Caco-2 (cell line): ENCODE data around the gene LHX8. TPM values are rescaled to one million over a fixed set of nuclear protein-coding genes. Genes with fewer than 3 reads are reported as not detected.

Source experiments
- BruUV-seq: library from RNA; stranded (reverse); fragments of 400-500 nt; replicated peaks from 2 replicates; lab custom pipeline; 2021; lab: Mats Ljungman, UMichigan
- CTCF ChIA-PET: fragments of 300-600 bp; sonication (Branson Sonifier 250); formaldehyde crosslinking; loops from one replicate; lab custom pipeline; 2022; ENCODE audit warnings: antibody characterized with exemption; lab: Charles Lee
- POLR2A ChIA-PET: fragments of 300-600 bp; sonication (Branson Sonifier 250); formaldehyde crosslinking; loops from one replicate; lab custom pipeline; 2022; ENCODE audit warnings: antibody characterized with exemption; lab: Charles Lee
- DNase-seq, 2 experiments: peaks; one replicate each; pipeline versions ENCODE4 v3.0.0 to v3.0.0-alpha.2; 2020 to 2022
- H3K27me3 ChIP-seq: replicated peaks from 2 replicates; pipeline ENCODE4 v1.6.0; 2011; ENCODE audit warnings: low read length; ENCODE audit not compliant: control insufficient read depth, insufficient read depth
- H3K36me3 ChIP-seq: 2 replicates; pipeline ENCODE4 v1.5.1; 2011; ENCODE audit warnings: low read length; ENCODE audit not compliant: control insufficient read depth, insufficient read depth
- H3K4me1 ChIP-seq: fragments of 250-450 bp; sonication (Bioruptor Pico); 2 replicates; pipeline ENCODE4 v1.5.1; 2020; ENCODE audit warnings: mild to moderate bottlenecking
- H3K4me3 ChIP-seq: 2 replicates; pipeline ENCODE4 v1.5.1; 2011; ENCODE audit warnings: low read depth, mild to moderate bottlenecking, control low read depth, low read length
- H3K9me3 ChIP-seq: fragments of 250-450 bp; sonication (Bioruptor Pico); 2 replicates; pipeline ENCODE4 v1.5.1; 2020; ENCODE audit warnings: mild to moderate bottlenecking, moderate library complexity
- H3K27ac Mint-ChIP-seq: one replicate; pipeline ENCODE4 v1.8.0; 2022; ENCODE audit warnings: mixed read lengths; ENCODE audit not compliant: unreplicated experiment
- H3K27me3 Mint-ChIP-seq: one replicate; pipeline ENCODE4 v1.8.0; 2022; ENCODE audit warnings: mixed read lengths; ENCODE audit not compliant: insufficient read depth, unreplicated experiment
- H3K36me3 Mint-ChIP-seq: one replicate; pipeline ENCODE4 v1.8.0; 2022; ENCODE audit warnings: mild to moderate bottlenecking, mixed read lengths; ENCODE audit not compliant: insufficient read depth, unreplicated experiment
- H3K4me1 Mint-ChIP-seq: one replicate; pipeline ENCODE4 v1.8.0; 2022; ENCODE audit warnings: low read depth, mixed read lengths; ENCODE audit not compliant: unreplicated experiment
- H3K4me3 Mint-ChIP-seq: one replicate; pipeline ENCODE4 v1.8.0; 2022; ENCODE audit warnings: mild to moderate bottlenecking, moderate library complexity, mixed read lengths; ENCODE audit not compliant: unreplicated experiment
- H3K9me3 Mint-ChIP-seq: one replicate; pipeline ENCODE4 v1.8.0; 2022; ENCODE audit warnings: mixed read lengths; ENCODE audit not compliant: unreplicated experiment
- intact Hi-C: fragments of 100-400 bp; cut with micrococcal nuclease; formaldehyde crosslinking; loops from one replicate; pipeline ENCODE4 v1.10.0; 2022; ENCODE audit not compliant: unreplicated experiment
- total RNA-seq: library from RNA; stranded (reverse); gene quantifications from 2 replicates; pipeline ENCODE4 v1.2.3, GENCODE V29; 2022
- TF ChIP-seq, protein P1 (sequence below), 2 experiments: fragments of 200-600 bp in 1 of 2; IDR thresholded peaks; 1 replicate in 1 of 2; 2 replicates in 1 of 2; pipeline versions ENCODE4 v1.5.1 to v1.8.0; 2011 to 2022; ENCODE audit warnings: antibody characterized with exemption in 1 of 2, control low read depth in 1 of 2, inconsistent platforms in 1 of 2, low read depth in 1 of 2, low read length in 1 of 2, mild to moderate bottlenecking in 1 of 2, moderate library complexity in 1 of 2; ENCODE audit not compliant: insufficient read depth in 1 of 2, severe bottlenecking in 1 of 2, unreplicated experiment in 1 of 2

Gene LHX8
- total RNA-seq, 1 experiment from 2014 or later: not detected

- no peaks in the 10 kb centered on the region for H3K36me3 ChIP-seq
- POLR2A ChIA-PET: no interaction called here
- no peak for DNase-seq
- intact Hi-C loops: no loop called here
- H3K27me3 ChIP-seq: no peaks in the 10 kb centered on the region
- Mint-ChIP-seq H3K9me3 (no peaks in the 10 kb centered on the region), H3K27me3 (peaks cover 3% of the 10 kb centered on the region), H3K36me3 (no peaks in the 10 kb centered on the region), H3K4me1 (no peaks in the 10 kb centered on the region), H3K27ac (no peak overlapping the region), H3K4me3 (no peak overlapping the region)
- CTCF ChIA-PET: no interaction called here
- H3K4me3 ChIP-seq: no peak overlapping the region
- no TSS peak for BruUV-seq
- H3K9me3 ChIP-seq: no peaks in the 10 kb centered on the region
- TF ChIP-seq, protein P1, sequence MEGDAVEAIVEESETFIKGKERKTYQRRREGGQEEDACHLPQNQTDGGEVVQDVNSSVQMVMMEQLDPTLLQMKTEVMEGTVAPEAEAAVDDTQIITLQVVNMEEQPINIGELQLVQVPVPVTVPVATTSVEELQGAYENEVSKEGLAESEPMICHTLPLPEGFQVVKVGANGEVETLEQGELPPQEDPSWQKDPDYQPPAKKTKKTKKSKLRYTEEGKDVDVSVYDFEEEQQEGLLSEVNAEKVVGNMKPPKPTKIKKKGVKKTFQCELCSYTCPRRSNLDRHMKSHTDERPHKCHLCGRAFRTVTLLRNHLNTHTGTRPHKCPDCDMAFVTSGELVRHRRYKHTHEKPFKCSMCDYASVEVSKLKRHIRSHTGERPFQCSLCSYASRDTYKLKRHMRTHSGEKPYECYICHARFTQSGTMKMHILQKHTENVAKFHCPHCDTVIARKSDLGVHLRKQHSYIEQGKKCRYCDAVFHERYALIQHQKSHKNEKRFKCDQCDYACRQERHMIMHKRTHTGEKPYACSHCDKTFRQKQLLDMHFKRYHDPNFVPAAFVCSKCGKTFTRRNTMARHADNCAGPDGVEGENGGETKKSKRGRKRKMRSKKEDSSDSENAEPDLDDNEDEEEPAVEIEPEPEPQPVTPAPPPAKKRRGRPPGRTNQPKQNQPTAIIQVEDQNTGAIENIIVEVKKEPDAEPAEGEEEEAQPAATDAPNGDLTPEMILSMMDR (IDR thresholded peaks at IDR 0.05; ENCODE audit: insufficient read depth in 1 of 2, low read depth in 1 of 2, low read length in 1 of 2, severe bottlenecking in 1 of 2, unreplicated experiment in 1 of 2): no peak
- H3K4me1 ChIP-seq: no peaks in the 10 kb centered on the region
Measured at GRCh38 chr1:75166821-75167220, 32.6 kb downstream of the LHX8 start.

DNA sequence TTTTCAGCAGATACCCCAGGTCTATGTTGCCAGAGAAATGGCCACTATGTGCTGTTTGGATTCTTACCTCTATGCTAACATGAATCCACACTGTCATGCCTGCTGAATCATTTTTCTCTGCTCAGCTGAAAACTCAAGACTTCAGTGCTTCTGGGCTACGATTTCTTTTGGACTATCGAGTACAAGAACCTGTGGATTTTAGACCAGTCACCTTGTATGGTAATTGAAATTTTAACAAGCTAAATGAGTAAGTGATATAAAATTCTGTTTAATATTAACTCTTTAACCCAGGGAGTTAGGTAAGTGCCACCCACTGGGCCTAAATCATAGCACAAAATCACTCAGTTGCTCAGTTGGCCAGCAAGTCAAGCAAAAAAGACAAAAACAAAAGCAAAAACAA lies 35.8 kb downstream of the LHX8 start:
- H3K4me1 ChIP-seq: no peaks in the 10 kb centered on the region
- Mint-ChIP-seq H3K4me3 (no peak overlapping the region), H3K4me1 (no peaks in the 10 kb centered on the region), H3K27ac (no peak overlapping the region), H3K36me3 (no peaks in the 10 kb centered on the region), H3K9me3 (no peaks in the 10 kb centered on the region), H3K27me3 (peaks cover 3% of the 10 kb centered on the region)
- H3K27me3 ChIP-seq: no peaks in the 10 kb centered on the region
- ChIA-PET CTCF (no interaction called here), POLR2A (no interaction called here)
- DNase-seq: no peak
- H3K36me3 ChIP-seq: no peaks in the 10 kb centered on the region
- intact Hi-C loops: no loop called here
- no peaks in the 10 kb centered on the region for H3K9me3 ChIP-seq
- BruUV-seq: no TSS peak
- TF ChIP-seq, protein P1 (IDR thresholded peaks at IDR 0.05; ENCODE audit: insufficient read depth in 1 of 2, low read depth in 1 of 2, low read length in 1 of 2, severe bottlenecking in 1 of 2, unreplicated experiment in 1 of 2): no peak
- no peak overlapping the region for H3K4me3 ChIP-seq

DNA sequence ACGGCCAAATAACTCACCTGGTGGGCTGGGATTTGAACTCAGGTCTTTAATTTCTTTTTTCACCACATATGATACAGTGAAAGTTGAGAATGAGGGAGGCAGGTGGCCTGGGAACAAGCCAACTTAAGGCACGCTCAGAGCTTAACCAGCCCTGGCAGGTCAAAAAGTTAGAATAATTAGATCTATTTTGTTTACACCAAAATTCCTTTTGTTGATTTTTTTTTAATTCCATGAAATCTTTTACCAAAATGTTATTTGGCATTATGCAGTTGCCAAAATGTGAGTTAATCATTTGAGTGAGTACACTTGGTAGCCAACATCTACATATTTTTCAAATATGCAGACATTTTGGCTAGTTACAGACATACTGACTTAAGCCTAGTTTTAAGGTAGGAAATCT lies 36.8 kb downstream of the LHX8 start:
- H3K9me3 ChIP-seq: no peaks in the 10 kb centered on the region
- no peaks in the 10 kb centered on the region for H3K36me3 Mint-ChIP-seq
- no peaks in the 10 kb centered on the region for H3K36me3 ChIP-seq
- ChIA-PET CTCF (no interaction called here), POLR2A (no interaction called here)
- intact Hi-C loops: no loop called here
- no peak overlapping the region for H3K4me3 ChIP-seq
- DNase-seq: no peak
- TF ChIP-seq, protein P1 (IDR thresholded peaks at IDR 0.05; ENCODE audit: insufficient read depth in 1 of 2, low read depth in 1 of 2, low read length in 1 of 2, severe bottlenecking in 1 of 2, unreplicated experiment in 1 of 2): no peak
- H3K4me3 Mint-ChIP-seq: no peak overlapping the region
- H3K4me1 ChIP-seq: no peaks in the 10 kb centered on the region
- H3K27me3 Mint-ChIP-seq: peaks cover 3% of the 10 kb centered on the region
- H3K27ac Mint-ChIP-seq: no peak overlapping the region
- BruUV-seq: no TSS peak
- no peaks in the 10 kb centered on the region for H3K4me1 Mint-ChIP-seq
- no peaks in the 10 kb centered on the region for H3K27me3 ChIP-seq
- H3K9me3 Mint-ChIP-seq: no peaks in the 10 kb centered on the region
